ENCODE measurements around the gene FAHD1.

Gene FAHD1

GRCh38 chr16:1826691-1827573 is at the start of gene FAHD1, which contains the start of gene HAGH:
TSS of gene FAHD1 (plus strand) at chr16:1827206. CDS start at chr16:1827239, 33 bp downstream.
TSS of gene HAGH (minus strand) at chr16:1826825. CDS start at chr16:1826787, 38 bp downstream.
- DNase-seq (ENCODE audit: low read depth) = peak; percentile 70

DNA sequence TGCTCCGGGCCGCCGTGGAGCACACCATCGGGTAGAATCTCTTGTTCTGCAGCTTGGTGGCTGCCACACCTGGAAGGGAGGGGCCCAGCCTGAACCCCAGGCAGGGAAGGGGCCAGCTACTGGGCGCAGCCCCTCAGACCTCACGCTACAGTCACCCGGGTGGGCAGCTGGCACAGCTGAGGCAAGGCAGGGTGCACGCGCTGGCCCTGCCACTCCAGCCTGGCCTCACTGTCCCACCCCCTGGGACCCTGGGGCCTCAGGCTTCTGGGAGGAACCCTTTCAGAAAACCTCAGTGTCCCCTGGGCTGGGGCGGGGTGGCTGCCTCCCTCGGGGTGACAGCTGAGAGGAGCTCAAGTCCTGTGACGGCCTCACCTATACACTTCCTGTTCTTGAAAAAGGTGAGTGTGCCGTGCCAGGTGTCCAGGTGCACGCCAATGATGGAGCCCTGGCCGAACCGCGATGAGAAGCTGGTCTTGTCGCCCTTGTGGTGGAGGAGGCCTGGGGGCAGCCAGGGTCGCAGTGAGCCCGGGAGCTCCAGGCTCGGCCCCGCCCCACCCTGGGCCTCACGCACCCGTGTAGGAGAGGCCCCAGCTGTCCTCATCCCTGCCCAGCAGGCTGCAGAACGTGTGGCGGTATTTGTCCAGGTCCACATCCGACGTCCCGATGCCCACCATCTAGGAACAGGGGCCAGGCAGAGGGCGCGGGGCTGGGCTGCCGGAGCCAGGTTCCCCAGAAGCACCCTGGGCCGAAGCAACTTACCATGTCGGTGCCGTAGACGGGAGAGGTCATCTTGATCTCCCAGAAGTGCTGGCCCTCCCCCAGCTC is 49.4 kb upstream of the FAHD1 start:
- DNase-seq (ENCODE audit: low read depth) = no peak

- DNase-seq (ENCODE audit: low read depth) = no peak
Observed at GRCh38 chr16:1778200-1779179, 48.5 kb upstream of the FAHD1 start.

DNA sequence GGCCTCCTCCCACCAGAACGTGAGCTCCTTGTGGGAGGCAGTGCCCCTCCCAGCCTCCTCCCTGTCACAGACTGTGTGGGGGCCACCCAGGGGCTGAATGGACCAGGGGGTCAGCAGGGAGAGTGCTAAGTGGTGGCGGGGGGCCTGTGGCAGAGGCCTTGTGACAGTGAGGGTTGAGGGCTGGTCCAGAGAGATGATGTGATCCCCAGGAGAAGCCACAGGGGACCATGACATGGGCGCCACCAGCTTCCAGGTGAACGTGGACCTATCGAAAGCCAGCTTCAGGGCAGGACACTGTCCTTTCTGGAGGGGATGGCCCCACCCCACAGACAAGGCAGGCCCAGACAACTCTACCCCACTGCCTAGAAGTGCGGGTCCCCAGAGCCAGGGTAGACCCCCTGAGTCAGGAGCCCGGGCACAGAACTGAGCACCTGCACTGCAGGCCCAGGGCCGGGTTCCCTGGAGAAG is 47.7 kb upstream of the FAHD1 start:
- no peak for DNase-seq (ENCODE audit: low read depth)

DNA sequence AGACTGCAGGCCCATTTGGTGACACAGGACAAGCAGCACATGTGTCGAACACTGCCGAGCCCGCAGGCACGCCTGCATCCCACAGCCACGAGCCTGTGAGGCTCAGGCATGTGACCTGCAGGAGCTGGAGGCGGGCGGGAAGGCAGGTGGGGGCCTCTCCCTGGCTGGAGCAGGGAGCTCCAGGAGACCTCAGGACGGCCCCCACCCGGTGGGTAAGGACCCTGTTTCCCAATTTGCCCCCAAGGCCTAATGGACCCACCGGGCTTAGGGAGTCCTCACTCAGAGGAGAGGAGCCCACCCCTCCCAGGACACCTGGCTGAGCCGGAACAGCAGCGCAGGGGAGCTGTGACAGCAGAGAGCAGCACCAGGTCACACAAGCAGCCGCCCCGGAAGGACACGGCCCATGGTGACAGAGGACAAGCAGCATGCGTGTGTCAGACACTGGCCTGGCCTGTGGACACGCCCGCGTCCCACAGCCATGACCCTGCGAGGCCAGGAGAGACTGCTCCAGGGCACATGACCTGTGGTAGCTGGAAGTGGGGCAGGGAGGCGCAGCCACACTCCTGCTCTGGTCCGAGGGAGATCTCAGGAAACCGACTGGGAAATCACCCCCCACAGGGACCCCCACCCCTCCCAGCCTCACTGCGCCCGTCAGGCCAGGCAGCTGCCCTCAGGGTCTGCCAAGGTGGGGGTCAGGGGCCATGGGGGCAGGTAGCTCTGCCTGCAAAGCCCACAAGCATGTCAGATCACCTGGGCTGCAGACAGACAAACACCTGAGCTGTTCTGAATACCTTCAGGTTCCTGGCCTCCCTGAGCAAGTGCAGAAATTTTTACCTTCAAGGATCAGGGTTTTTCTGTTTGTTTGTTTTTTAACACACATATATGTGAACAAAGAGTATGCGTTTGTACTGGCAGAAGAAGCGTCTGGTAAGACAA is 47.0 kb upstream of the FAHD1 start:
- DNase-seq (ENCODE audit: low read depth) = no peak

DNA sequence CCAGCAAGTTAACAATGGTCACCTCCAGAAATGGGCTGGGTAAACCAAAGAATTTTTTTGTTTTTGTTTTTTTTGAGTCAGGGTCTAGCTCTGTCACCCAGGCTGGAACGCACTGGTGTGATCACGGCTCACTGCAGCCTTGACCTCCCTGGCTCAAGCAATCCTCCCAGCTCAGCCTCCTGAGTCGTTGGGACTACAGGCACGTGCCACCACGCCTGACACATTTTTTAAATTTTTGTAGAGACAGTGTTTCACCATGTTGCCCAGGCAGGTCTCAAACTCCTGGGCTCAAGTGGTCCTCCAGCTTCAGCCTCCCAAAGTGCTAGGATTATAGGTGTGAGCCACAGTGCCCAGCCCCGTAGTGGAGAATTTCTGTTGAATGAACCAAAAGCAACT is 46.3 kb upstream of the FAHD1 start:
- no peak for DNase-seq (ENCODE audit: low read depth)

GRCh38 chr16:1781254-1781653 is 45.8 kb upstream of the FAHD1 start:
- DNase-seq (ENCODE audit: low read depth) = no peak

- no peak for DNase-seq (ENCODE audit: low read depth)
Observed at GRCh38 chr16:1781758-1782407, 45.1 kb upstream of the FAHD1 start.

GRCh38 chr16:1782408-1783264 is 44.4 kb upstream of the FAHD1 start, which contains the start of the genes NUBP2 and SPSB3:
TSS of gene NUBP2 (plus strand) at chr16:1782960. CDS start at chr16:1783021, 61 bp downstream.
TSS of gene SPSB3 (minus strand) at chr16:1782571. CDS start at chr16:1781483, 1,088 bp downstream.
- peak; percentile 99 for DNase-seq (ENCODE audit: low read depth)

DNA sequence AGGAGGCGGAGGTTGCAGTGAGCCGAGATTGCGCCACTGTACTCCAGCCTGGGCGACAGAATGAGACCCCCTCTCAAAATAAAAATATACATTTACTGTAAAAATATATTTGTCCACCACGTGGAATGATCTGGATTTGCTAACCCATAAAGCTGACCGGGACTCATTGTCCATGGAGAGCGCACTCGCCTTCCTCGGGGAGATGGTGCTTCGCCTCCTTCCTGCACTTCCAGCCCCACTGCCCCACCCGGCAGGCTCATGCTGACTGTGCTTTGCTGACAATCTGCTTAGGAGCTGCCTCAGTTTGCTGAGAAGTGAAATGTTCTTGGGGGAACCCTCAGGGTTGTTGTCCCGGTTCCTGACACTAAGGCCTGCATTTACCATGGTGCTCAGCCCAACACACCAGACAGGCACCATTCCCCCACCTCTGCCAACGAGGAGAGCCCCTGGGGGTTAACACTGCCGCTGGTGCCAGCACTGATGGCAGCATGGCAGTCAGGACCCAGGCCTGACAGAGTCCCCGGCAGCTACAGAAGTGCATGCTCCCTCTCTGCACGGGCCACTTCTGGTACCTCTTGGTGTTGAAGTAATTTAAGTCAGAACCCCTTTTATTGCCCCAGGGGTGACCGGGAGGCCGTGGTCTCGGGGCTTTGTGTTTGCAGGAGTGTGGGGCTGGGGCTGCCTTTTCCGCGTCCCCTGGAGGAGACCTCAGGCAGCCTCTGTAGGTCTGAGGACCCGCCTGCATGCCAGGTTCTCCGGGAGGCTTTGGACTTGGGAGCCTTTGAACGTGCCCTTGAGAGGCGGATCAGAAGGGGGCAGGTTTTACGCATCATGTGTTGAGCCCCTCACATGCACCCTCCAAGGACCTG is 41.8 kb upstream of the FAHD1 start:
- DNase-seq (ENCODE audit: low read depth) = no peak

- DNase-seq (ENCODE audit: low read depth) = no peak
Observed at GRCh38 chr16:1785846-1786170, 41.2 kb upstream of the FAHD1 start.

GRCh38 chr16:1786242-1787055 is 40.6 kb upstream of the FAHD1 start:
- DNase-seq (ENCODE audit: low read depth) = no peak

GRCh38 chr16:1787056-1787321 is 40.0 kb upstream of the FAHD1 start:
- no peak for DNase-seq (ENCODE audit: low read depth)

DNA sequence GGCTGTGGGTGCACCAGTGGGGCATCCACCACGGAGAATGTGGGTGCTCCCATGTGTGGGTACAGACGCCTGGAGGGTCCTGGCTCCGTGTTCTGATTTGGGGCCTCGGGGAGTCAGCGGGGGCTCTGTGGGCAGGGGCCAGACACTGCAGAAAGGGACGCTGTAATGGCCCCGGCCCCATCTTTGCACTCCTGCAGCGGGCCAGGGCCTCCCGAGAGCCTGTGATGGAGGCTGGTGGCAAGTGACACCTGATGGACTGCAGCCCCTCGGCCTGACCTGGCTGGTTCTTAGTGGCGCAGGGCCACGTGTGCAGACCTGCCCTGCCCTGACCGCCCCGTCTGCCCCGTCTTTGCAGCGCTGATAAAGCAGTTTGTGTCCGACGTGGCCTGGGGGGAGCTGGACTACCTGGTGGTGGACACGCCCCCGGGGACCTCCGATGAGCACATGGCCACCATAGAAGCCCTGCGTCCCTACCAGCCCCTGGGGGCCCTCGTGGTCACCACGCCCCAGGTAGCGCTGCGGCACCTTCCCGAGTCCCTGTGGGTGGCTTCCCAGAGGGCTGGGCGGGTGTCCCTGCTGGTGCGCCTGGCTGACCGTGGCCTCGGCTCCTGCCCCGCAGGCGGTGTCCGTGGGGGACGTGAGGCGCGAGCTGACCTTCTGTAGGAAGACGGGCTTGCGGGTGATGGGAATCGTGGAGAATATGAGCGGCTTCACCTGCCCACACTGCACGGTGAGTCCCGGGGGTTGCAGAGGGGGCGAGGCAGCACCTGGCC is 39.5 kb upstream of the FAHD1 start:
- DNase-seq (ENCODE audit: low read depth) = no peak

GRCh38 chr16:1788095-1788707 is 38.8 kb upstream of the FAHD1 start:
- no peak for DNase-seq (ENCODE audit: low read depth)

- no peak for DNase-seq (ENCODE audit: low read depth)
Observed at GRCh38 chr16:1788708-1789100, 38.3 kb upstream of the FAHD1 start.

Measured in CMK (cell line).